Heart left ventricle (tissue), 13 donors: ENCODE data around the gene PKNOX2.

Experiments used
- CTCF ChIP-seq, 12 donors: fragments of 200-600 bp; sonication (generic) in 4 of 12; IDR thresholded peaks; one replicate each; pipeline versions ENCODE4 v1.5.0 to v1.8.0; 2018 to 2022; ENCODE audit warnings: antibody characterized with exemption in 12 of 12, mild to moderate bottlenecking in 5 of 12
- POLR2A ChIP-seq, 2 donors: fragments of 450-650 bp; IDR thresholded peaks; one replicate each; pipeline ENCODE4 v1.6.1; 2017; ENCODE audit warnings: antibody characterized with exemption in 2 of 2, mild to moderate bottlenecking in 2 of 2, moderate library complexity in 2 of 2
- donor health status: ischemic (EF 13 %, LVEDD 7.1; RV severe dilation, severe dysfunction).
- donor health status: DM: no; HTN: yes; CAD: no.
- donor health status: DM: no; HTN: no; CAD: no.
- donor health status: ischemic (EF 25% LVEDD 6.9; RV normal size, moderate dysfunction).
- donor health status: ischemic (EF 25% LVEDD 5.7; RV mildly dilated, moderate dysfunction).
- donor health status: ischemic (EF 35%, LVEDD 5.7; RV mildly dilated, moderate dysfunction).
- donor health status: nonischemic (EF 11% LVEDD 7.7; RV severe dilation, severe dysfunction).
- donor health status: DM: yes; HTN: yes; CAD: no.
- donor health status: PGD.
- donor health status: ischemic (EF 29% LVEDD 5.4; RV normal size, mild dysfunction).
- donor health status: nonischemic (EF 23%, LVEDD 6.1; RV moderate dilation, normal function).

- TF ChIP-seq POLR2A (IDR thresholded peaks at IDR 0.05) = no peak
- no peak for TF ChIP-seq CTCF (IDR thresholded peaks at IDR 0.05)
These were observed 166.1 kb downstream of the PKNOX2 start for GRCh38 chr11:125330462-125331325.
